ENCODE data around the gene NAALADL2.

Gene NAALADL2

GRCh38 chr3:175146258-175146657 is 287.1 kb downstream of the NAALADL2 start:
- no peak overlapping the region for H3K27ac ChIP-seq
- no peak for DNase-seq (ENCODE audit: low spot score)
- no peak for TF ChIP-seq CTCF (IDR thresholded peaks at IDR 0.05)

GRCh38 chr3:175149675-175150074 is 290.5 kb downstream of the NAALADL2 start:
- H3K4me3 ChIP-seq = no peak overlapping the region
- no peak overlapping the region for H3K27ac ChIP-seq
- TF ChIP-seq CTCF (IDR thresholded peaks at IDR 0.05) = no peak
- no peak for DNase-seq (ENCODE audit: low spot score)

More at GRCh38 chr3:175146258-175146657, 287.1 kb downstream of the NAALADL2 start:
- no peak overlapping the region for H3K4me3 ChIP-seq

- DNase-seq (ENCODE audit: low spot score) = no peak
- H3K27ac ChIP-seq = no peak overlapping the region
- TF ChIP-seq CTCF (IDR thresholded peaks at IDR 0.05) = no peak
- H3K4me3 ChIP-seq = no peak overlapping the region
These were observed 291.8 kb downstream of the NAALADL2 start for GRCh38 chr3:175150812-175151401.

- Histone ChIP-seq H3K27ac (no peak overlapping the region), H3K4me3 (no peak overlapping the region)
- TF ChIP-seq CTCF (IDR thresholded peaks at IDR 0.05) = no peak
- DNase-seq (ENCODE audit: low spot score) = no peak
These were observed 294.5 kb downstream of the NAALADL2 start for GRCh38 chr3:175153595-175153994.

GRCh38 chr3:175155172-175155571 is 296.0 kb downstream of the NAALADL2 start:
- TF ChIP-seq CTCF (IDR thresholded peaks at IDR 0.05) = no peak
- H3K27ac ChIP-seq = no peak overlapping the region
- DNase-seq (ENCODE audit: low spot score) = no peak
- no peak overlapping the region for H3K4me3 ChIP-seq

GRCh38 chr3:175159202-175159601 is 300.1 kb downstream of the NAALADL2 start:
- TF ChIP-seq CTCF (IDR thresholded peaks at IDR 0.05) = no peak
- DNase-seq (ENCODE audit: low spot score) = no peak
- H3K4me3 ChIP-seq = no peak overlapping the region
- no peak overlapping the region for H3K27ac ChIP-seq

GRCh38 chr3:175161291-175161690 is 302.2 kb downstream of the NAALADL2 start:
- Histone ChIP-seq H3K4me3 (no peak overlapping the region), H3K27ac (no peak overlapping the region)
- TF ChIP-seq CTCF (IDR thresholded peaks at IDR 0.05) = no peak
- DNase-seq (ENCODE audit: low spot score) = no peak
